Sigmoid colon (tissue), 7 donors: ENCODE measurements around the gene GTF3C1. TPM values are rescaled to one million over a fixed set of nuclear protein-coding genes. Genes with fewer than 3 reads are reported as not detected.

Experiments used
- DNase-seq: peaks from one replicate; pipeline ENCODE4 v3.0.0-alpha.2; 2019
- H3K27ac ChIP-seq, 4 donors: fragments of 200-600 bp; sonication (generic); one replicate each; pipeline ENCODE4 v1.5.1; 2016 to 2019; ENCODE audit warnings: mild to moderate bottlenecking in 1 of 4
- H3K27me3 ChIP-seq, 3 donors: fragments of 200-600 bp; sonication (generic); one replicate each; pipeline ENCODE4 v1.5.1; 2019; ENCODE audit warnings: mild to moderate bottlenecking in 1 of 3
- H3K36me3 ChIP-seq, 4 donors: fragments of 200-600 bp; sonication (generic); one replicate each; pipeline ENCODE4 v1.5.1; 2016 to 2019
- H3K4me1 ChIP-seq, 4 donors: fragments of 200-600 bp; sonication (generic); one replicate each; pipeline ENCODE4 v1.5.1; 2017 to 2019
- H3K4me3 ChIP-seq, 4 donors: fragments of 200-600 bp; sonication (generic); one replicate each; pipeline ENCODE4 v1.5.1; 2017 to 2019; ENCODE audit warnings: mild to moderate bottlenecking in 2 of 4, moderate library complexity in 1 of 4
- H3K9me3 ChIP-seq, 4 donors: fragments of 200-600 bp in 3 of 4; sonication (generic) in 3 of 4; one replicate each; pipeline versions ENCODE4 v1.5.1 to v1.6.1; 2013 to 2019
- CTCF ChIP-seq, 4 experiments: fragments of 450-650 bp in 3 of 4; fragments of 200-600 bp in 1 of 4; IDR thresholded peaks; one replicate each; pipeline ENCODE4 v1.5.1; 2016 to 2019; ENCODE audit warnings: antibody characterized with exemption in 4 of 4, mild to moderate bottlenecking in 3 of 4, moderate library complexity in 2 of 4
- EP300 ChIP-seq, 4 donors: sonication (generic); formaldehyde crosslinking; IDR thresholded peaks; one replicate each; pipeline ENCODE4 v1.6.1; 2017; ENCODE audit warnings: antibody characterized with exemption in 4 of 4
- POLR2A ChIP-seq, 2 donors: fragments of 450-650 bp; IDR thresholded peaks; one replicate each; pipeline ENCODE4 v1.6.1; 2016; ENCODE audit warnings: antibody characterized with exemption in 2 of 2, mild to moderate bottlenecking in 2 of 2, moderate library complexity in 2 of 2
- POLR2AphosphoS5 ChIP-seq, 4 donors: sonication (generic); formaldehyde crosslinking; IDR thresholded peaks; one replicate each; pipeline ENCODE4 v1.6.1; 2017; ENCODE audit warnings: antibody characterized with exemption in 4 of 4
- WGBS, 2 donors: extraction: QIAGEN DNeasy Blood & Tissue Kit; methylation state at CpG; one replicate each; pipeline ENCODE4 v1.1.7; 2013; 5-methylcytosine and 5-hydroxymethylcytosine counted together
- intact Hi-C: fragments of 100-400 bp; cut with DNase I; formaldehyde crosslinking; loops from one replicate; pipeline ENCODE4 v1.15.1; 2023
- polyA plus RNA-seq, 3 donors: library from polyadenylated mRNA; stranded (reverse); fragments of 200-250 nt; gene quantifications; one replicate each; pipeline ENCODE4 v1.2.3, GENCODE V29; 2013
- total RNA-seq, 4 donors: library from RNA; depleted of rRNA; stranded (reverse); fragments of >200 nt; gene quantifications; one replicate each; pipeline ENCODE4 v1.1.0, GENCODE V29; 2016
- donor health status: healthy with polysubstance abuse.
- donor health status: Bipolar disorder and iron deficiency.
- donor health status: healthy.

Gene GTF3C1
- total and polyA plus RNA-seq, 7 donors: 9.0 to 74.2 (median 37.5) TPM

- intact Hi-C loops: no loop called here
- Histone ChIP-seq H3K27ac (no peak overlapping the region), H3K4me3 (no peak overlapping the region), H3K9me3 (no peaks in the 10 kb centered on the region), H3K36me3 (peaks cover 23 to 100% (median 85%) of the 10 kb centered on the region in 4 donors), H3K27me3 (no peaks in the 10 kb centered on the region), H3K4me1 (no peaks in the 10 kb centered on the region)
- 95 to 97% methylated on average over 9 of the region's 9 CpGs for WGBS, 2 donors
- DNase-seq: no peak
- TF ChIP-seq EP300 (IDR thresholded peaks at IDR 0.05) (no peak), POLR2AphosphoS5 (IDR thresholded peaks at IDR 0.05) (no peak), CTCF (IDR thresholded peaks at IDR 0.05) (no peak), POLR2A (IDR thresholded peaks at IDR 0.05) (no peak)
These were observed 50.1 kb downstream of the GTF3C1 start for GRCh38 chr16:27499659-27500055.

- no peak for DNase-seq
- WGBS, 2 donors: 93 to 95% methylated on average over 14 of the region's 14 CpGs
- Histone ChIP-seq H3K27ac (no peak overlapping the region), H3K36me3 (peaks cover 24 to 100% (median 82%) of the 10 kb centered on the region in 4 donors), H3K27me3 (no peaks in the 10 kb centered on the region), H3K4me1 (no peaks in the 10 kb centered on the region), H3K4me3 (no peak overlapping the region), H3K9me3 (no peaks in the 10 kb centered on the region)
- intact Hi-C loops: no loop called here
- no peak for TF ChIP-seq CTCF (IDR thresholded peaks at IDR 0.05)
- TF ChIP-seq POLR2AphosphoS5 (IDR thresholded peaks at IDR 0.05): no peak
- TF ChIP-seq EP300 (IDR thresholded peaks at IDR 0.05): no peak
- TF ChIP-seq POLR2A (IDR thresholded peaks at IDR 0.05): no peak
These were observed 50.6 kb downstream of the GTF3C1 start for GRCh38 chr16:27498916-27499658.

- DNase-seq: no peak
- no peaks in the 10 kb centered on the region for H3K9me3 ChIP-seq
- no peaks in the 10 kb centered on the region for H3K4me1 ChIP-seq
- H3K27me3 ChIP-seq: no peaks in the 10 kb centered on the region
- intact Hi-C loops: no loop called here
- peaks cover 21 to 100% (median 76%) of the 10 kb centered on the region in 4 donors for H3K36me3 ChIP-seq
- no peak overlapping the region for H3K4me3 ChIP-seq
- TF ChIP-seq EP300 (IDR thresholded peaks at IDR 0.05) (no peak), CTCF (IDR thresholded peaks at IDR 0.05) (no peak), POLR2AphosphoS5 (IDR thresholded peaks at IDR 0.05) (no peak), POLR2A (IDR thresholded peaks at IDR 0.05) (no peak)
- 93 to 94% methylated on average over 9 of the region's 9 CpGs for WGBS, 2 donors
- no peak overlapping the region for H3K27ac ChIP-seq
These were observed 51.5 kb downstream of the GTF3C1 start for GRCh38 chr16:27498031-27498825.

- peak; percentile 72 for DNase-seq
- H3K27me3 ChIP-seq: no peaks in the 10 kb centered on the region
- no peak overlapping the region for H3K4me3 ChIP-seq
- TF ChIP-seq POLR2AphosphoS5 (IDR thresholded peaks at IDR 0.05) (no peak), EP300 (IDR thresholded peaks at IDR 0.05) (no peak), CTCF (IDR thresholded peaks at IDR 0.05) (no peak), POLR2A (IDR thresholded peaks at IDR 0.05) (no peak)
- peaks cover 38 to 100% (median 77%) of the 10 kb centered on the region in 4 donors for H3K36me3 ChIP-seq
- intact Hi-C loops: no loop called here
- H3K27ac ChIP-seq: no peak overlapping the region
- no peaks in the 10 kb centered on the region for H3K9me3 ChIP-seq
- WGBS, 2 donors: 89 to 94% methylated on average over 13 of the region's 13 CpGs
- no peaks in the 10 kb centered on the region for H3K4me1 ChIP-seq
These were observed 54.5 kb downstream of the GTF3C1 start for GRCh38 chr16:27495191-27495590.
